ENCODE data around the gene SSTR3.

Gene SSTR3

DNA sequence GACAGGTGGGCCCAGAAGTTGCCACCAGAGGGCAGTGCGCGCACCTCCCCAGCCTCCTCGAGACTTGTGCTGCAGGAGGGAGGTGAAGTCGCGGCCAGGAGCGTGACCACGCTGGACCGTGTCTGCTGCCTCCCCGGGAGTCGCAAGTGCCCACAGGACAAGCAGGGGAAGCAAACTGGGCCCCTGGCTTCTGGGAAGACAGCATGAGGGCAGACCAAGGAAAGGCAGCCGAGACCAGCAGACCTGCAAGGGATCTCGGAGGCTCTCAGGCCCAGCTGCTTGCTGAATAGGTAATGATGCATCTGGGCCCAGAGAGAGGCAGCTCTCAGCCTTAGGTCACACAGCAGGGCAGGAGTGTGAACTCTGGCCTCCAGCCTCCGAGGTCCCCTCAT is 45.6 kb downstream of the SSTR3 start:
- peak; percentile 73 for DNase-seq (ENCODE audit: low spot score)

- DNase-seq (ENCODE audit: low spot score) = no peak
These were observed 46.2 kb downstream of the SSTR3 start for GRCh38 chr22:37165940-37166674.

- no peak for DNase-seq (ENCODE audit: low spot score)
These were observed 47.2 kb downstream of the SSTR3 start for GRCh38 chr22:37165066-37165465.

DNA sequence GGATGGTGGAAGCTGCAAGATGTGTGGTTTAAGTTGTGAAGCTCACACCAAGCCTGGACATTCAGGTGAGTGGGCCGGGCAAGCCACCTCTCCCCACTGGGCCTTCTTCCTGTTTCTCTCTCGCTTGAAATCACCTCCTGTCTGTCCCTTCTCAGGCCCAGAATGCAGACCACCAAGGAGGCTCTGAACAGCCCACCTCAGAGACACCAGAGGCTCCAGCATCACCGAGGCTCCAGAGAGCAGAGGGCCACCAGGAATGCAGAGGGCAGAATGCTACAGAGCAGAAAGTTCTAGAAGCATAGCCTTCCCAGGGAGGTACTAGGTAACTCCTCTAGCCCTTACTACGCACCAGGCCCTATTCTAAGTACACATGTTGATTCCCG is 47.8 kb downstream of the SSTR3 start:
- no peak for DNase-seq (ENCODE audit: low spot score)

DNA sequence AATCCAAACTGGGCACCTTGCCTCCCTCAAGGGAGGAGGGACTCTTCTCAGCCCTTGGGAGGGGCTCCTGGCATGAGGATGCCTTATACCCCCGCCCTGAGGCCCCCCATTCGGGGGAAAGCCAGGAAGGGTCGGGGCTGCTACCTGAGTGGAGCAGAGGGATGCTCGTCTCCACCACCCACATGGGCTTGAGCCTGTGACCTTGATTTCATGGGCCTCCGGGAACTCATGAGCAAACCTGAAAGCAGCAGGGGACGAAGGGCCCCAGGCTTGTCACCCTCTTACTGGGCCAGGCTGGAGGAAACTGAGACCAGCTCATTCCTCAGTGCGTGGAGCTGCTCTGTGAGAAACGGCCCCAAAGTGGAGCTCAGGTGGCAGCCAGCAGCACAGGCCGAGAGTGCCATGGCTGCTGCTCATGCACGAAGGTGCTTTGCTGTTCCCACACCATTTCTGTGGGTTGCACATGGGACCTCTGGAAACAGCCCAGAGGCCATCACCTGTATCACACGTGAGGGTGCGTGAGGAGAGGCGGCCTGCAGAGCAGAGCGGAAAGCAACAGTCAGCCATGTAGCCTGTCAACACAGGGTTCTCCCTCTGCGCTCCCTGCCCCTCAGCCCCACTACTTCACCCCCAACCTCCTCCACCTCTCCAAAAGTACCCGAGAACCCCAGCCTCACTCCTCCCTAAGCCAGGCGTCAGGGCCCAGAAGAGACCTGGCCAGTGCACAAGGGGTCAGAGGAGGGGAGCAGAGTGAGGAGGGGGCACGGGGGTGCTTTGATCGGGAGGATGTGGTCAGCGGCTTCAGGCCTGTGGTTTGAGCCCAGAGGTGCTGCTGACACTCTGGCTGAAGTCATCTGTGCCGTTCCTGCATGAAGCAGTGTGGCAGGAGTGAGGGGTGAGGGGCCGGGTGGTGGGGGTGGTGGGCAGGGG is 48.4 kb downstream of the SSTR3 start:
- DNase-seq (ENCODE audit: low spot score) = no peak

GRCh38 chr22:37163096-37163489 is 49.2 kb downstream of the SSTR3 start:
- DNase-seq (ENCODE audit: low spot score) = no peak

GRCh38 chr22:37162221-37163095 is 49.8 kb downstream of the SSTR3 start:
- DNase-seq (ENCODE audit: low spot score) = no peak

DNA sequence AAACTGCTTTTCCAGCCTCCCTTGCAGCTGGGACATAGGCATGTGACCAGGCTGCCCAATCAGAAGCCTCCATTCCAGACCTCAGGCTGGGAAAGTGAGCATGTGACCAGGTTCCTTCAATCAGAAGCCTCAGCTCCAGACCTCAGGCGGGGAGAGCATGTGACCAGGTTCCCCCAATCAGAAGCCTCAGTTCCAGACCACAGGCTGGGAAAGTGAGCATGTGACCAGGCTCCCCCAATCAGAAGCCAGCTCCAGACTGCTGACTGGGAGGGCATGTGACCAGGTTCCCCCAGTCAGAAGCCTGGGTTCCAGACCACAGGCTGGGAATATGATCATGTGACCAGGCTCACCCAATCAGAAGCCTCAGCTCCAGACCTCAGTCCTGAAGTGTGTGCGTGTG is 50.8 kb downstream of the SSTR3 start:
- peak; percentile 7 for DNase-seq (ENCODE audit: low spot score)

DNA sequence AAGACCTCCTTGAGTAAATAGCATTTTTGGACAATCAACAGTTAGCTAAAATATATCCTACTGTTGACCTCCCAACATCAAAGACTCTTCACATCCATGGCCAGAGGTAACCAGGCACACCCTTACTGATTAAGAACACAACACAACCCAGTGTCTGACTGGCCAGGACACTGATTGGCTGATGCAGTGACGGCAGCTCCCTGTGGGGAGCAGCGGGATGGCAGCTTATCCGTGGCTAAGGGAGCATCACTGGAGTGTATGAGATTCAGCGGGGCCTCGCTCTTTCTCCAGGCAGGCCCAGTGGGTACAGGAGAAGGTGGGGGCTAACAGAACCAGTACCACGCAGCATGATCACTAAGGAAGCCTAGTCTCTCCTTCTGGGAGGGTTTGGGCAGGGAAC is 52.2 kb downstream of the SSTR3 start:
- DNase-seq (ENCODE audit: low spot score) = no peak

GRCh38 chr22:37158963-37159290 is 53.4 kb downstream of the SSTR3 start:
- DNase-seq (ENCODE audit: low spot score) = no peak

DNA sequence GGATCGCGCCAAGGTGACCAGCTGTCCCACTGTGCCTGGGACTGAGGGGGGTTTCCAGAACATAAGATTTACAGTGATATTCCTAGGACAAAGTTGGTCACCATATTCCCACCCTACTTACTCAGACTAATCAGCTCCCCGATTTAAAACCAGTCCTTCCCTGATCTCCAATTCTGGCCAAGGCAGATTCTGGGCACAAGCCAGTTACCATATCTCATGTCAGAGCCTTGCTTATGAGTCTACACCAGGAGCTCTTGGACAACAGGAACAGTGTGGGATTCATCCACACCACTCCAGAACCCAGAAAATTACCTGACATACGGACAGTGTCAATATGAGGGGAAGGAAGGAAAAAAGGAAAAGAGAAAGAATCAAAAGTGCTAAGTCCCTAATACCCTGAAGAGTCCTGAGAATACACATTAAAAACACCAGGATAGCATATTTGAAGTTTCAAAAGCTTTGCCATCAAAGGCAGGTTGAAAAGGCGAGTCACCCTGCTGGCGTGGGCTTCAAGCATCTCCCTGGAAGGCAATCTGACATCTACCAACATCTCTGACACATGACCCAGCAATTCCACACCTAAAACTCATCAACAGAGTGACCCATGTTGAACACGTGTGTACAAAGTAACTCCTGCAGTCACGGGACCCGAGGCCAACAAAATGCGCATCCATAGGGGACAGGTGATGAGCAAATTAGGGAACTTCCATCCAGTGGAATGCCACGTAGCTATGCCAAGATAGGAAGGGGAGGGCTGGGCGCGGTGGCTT is 54.6 kb downstream of the SSTR3 start:
- DNase-seq (ENCODE audit: low spot score) = peak; percentile 37

DNA sequence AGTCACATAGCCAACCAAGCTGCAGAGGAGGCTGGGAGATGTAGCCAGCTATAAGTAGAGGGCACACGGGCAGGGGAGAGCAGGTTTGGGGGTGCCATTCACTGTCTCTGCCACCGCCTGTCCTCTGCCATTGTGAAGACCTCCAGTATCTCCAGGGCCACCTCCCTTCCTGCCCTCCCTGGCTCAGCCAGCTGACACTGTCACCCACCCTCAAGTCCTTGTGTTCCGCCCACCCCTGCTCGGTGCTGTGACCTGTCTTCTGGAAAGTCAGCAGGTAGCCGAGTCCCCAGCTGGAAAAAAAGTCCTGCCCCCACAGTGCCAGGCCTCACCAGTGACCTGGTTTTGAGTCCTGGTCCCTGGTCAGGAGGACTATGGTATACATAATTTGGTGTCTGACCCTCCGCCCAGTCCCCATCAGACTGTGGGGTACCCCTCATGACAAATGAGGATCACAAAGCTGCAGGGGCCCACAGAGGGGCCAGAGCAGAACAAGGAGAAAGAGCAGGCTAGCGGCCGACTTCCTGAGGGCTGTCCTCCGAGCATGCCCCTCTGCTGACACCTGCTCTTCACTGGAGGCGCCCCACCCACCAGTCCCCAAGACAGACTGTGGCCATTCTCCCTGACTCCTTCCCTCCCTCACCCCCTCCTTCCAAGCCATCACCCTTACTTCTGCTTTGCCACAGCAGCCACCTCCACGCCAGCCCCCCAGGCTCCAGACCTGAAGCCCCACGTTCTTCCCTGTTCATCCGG is 55.4 kb downstream of the SSTR3 start:
- DNase-seq (ENCODE audit: low spot score) = no peak

GRCh38 chr22:37155971-37156370 is 56.3 kb downstream of the SSTR3 start:
- no peak for DNase-seq (ENCODE audit: low spot score)

DNA sequence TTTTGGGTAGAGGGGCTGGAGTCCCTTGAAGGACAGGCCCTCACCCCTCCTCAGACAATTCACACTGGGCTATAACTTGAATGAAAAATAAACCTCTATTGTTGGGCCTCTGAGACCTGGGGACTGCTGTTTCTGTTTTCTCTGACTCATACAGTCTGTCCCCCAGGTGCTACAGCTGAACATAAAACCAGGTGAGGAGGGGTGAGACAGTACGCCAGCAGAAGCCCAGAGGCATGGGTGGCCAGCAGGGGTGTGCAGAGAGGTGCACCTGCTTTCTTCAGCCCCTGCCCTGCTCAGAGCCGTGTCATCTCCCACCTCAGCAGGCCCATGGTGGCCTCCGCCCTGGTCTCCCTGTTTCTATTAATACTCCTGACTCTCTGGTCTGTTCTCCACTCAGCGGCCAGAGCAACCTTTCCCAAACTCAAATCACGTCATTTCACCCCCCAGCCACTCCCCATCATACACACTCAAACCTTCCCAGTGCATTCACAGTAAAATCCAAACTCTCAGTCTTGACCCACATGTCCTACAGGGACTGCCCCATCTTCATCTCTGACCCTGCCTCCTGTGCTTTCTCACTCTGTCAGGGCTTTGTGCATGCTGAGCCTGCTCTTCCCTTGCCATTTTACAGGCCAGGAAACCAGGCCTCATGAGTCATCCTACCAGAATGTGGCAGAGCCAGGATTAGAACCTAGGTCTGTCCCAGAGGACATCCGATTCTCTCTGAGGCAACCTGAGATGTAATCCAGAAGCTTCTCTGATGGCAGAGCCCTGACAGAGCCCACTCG is 57.2 kb downstream of the SSTR3 start:
- peak; percentile 34 for DNase-seq (ENCODE audit: low spot score)
